NCI-H2081 treated with DMSO at 0.1 percent for 48 hours (cell line): Measurements from ENCODE around the gene B3GALT5.

ENCODE experiments used
- DNase-seq: peaks from one replicate; lab custom pipeline; 2025; lab: John Stamatoyannopoulos, UW

The B3GALT5 gene

DNA sequence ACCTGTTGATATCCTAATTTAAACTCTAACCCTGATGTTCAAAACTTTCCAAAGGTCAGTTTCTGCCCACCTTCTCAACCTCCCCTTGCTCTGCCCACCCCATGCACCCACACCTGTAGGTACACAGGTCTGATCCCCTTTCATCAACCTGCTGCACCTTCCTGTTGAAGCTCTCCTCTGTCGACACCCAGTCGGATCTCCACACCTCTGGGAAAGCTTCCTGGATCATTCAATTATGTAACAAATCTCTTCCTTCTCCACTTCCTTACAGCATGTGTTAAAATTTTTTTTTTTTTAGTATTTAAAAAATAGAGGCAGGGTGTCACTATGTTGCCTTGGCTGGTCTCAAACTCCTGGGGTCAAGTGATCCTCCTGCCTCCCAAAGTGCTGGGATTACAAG, 87.6 kb downstream of the B3GALT5 start:
- no peak for DNase-seq

GRCh38 chr21:39703578-39703977, 90.8 kb downstream of the B3GALT5 start:
- no peak for DNase-seq

GRCh38 chr21:39705849-39706248, 93.1 kb downstream of the B3GALT5 start:
- DNase-seq: no peak

DNA sequence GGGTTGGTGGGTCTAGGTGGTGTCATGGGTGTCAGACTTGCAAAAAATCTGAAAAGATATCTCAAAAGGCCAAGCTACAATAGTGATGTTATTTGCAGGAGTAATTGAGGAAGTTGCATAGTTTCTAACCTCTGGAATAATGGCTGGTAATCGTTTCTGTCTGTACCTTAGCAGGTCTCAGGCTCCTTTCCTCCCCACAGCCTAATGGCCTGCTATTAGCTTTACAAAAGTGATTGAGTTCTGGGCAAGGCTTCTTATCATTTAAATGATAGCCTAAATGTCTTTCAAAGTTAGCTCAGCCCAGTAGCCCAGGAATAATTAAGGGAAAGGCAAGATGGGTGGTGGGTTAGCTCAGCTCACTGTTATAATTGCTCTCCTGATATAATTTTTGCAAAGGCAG, 94.6 kb downstream of the B3GALT5 start:
- DNase-seq: no peak

- no peak for DNase-seq
Measured at GRCh38 chr21:39710866-39711265, 98.1 kb downstream of the B3GALT5 start.

DNA sequence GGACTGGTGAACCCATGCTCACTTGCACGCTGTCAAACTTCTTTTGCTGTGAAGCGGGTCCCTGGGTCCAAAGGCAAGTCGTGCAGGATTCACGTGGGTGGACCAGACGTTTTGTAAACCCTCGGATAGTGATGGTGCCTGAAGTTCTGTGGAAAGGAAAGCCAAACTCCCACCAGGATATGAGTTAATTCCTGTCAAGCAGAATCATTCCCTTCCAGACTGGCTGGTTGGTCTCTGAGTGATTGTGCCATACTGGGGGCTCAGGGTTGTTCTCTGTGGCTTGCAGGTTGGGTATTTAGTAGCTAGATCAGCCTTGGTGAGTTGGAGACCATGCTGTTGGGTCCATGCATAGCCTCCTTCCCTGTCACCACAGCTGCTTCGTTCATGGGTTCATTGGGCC, 99.5 kb downstream of the B3GALT5 start:
- no peak for DNase-seq

DNA sequence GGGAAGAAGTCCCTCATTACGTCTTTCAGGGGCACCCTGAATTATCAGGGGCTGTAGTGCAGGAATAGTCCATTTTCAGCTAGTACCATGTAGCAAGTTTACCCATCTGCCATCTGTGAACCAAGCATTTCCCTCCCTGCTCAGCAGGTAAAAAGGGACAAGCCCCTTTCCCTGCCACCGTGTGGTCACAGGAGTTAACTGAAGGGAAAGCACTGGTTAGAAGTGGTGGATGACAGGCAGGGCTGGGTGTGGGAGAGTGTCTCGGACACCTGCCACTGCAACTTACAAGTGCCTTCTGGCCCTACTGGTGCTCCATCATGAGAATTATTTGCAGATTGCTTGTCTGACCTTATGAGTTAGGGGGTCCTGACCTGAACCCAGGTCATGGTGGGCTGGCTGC, 100.2 kb downstream of the B3GALT5 start:
- no peak for DNase-seq

GRCh38 chr21:39713905-39714304, 101.2 kb downstream of the B3GALT5 start:
- no peak for DNase-seq

DNA sequence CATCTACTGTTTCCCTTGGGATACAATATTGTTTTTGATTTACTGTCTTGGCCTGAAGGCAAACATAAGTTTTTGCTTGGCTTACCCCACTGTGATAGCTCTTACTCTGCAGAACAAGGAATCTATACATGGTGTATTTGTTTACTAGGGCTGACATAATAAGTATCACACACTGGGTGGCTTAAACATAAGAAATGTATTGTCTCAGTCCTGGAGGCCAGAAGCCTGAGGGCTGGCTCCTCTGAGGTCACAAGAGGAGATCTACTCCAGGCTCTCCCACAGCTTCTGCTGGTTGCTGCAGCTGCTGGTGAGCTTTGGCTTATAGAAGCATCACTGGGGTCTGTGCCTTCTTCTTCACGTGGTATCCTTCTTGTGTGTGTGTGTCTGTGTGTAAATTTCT, 101.6 kb downstream of the B3GALT5 start:
- no peak for DNase-seq

GRCh38 chr21:39715804-39716397, 103.2 kb downstream of the B3GALT5 start:
- no peak for DNase-seq

GRCh38 chr21:39720126-39720778, 107.5 kb downstream of the B3GALT5 start:
- DNase-seq: no peak

- no peak for DNase-seq
Measured at GRCh38 chr21:39721885-39722284, 109.1 kb downstream of the B3GALT5 start.
